RKO (cell line): ENCODE measurements around the gene TMOD2.

ENCODE experiments used
- DNase-seq: peaks from one replicate; pipeline ENCODE4 v3.0.0-alpha.2; 2016; ENCODE audit warnings: low spot score

Gene TMOD2

GRCh38 chr15:51736069-51736468 is 15.3 kb upstream of the TMOD2 start:
- DNase-seq: peak; percentile 43

- peak; percentile 53 for DNase-seq
These were observed 14.5 kb upstream of the TMOD2 start for GRCh38 chr15:51736751-51737521.

DNA sequence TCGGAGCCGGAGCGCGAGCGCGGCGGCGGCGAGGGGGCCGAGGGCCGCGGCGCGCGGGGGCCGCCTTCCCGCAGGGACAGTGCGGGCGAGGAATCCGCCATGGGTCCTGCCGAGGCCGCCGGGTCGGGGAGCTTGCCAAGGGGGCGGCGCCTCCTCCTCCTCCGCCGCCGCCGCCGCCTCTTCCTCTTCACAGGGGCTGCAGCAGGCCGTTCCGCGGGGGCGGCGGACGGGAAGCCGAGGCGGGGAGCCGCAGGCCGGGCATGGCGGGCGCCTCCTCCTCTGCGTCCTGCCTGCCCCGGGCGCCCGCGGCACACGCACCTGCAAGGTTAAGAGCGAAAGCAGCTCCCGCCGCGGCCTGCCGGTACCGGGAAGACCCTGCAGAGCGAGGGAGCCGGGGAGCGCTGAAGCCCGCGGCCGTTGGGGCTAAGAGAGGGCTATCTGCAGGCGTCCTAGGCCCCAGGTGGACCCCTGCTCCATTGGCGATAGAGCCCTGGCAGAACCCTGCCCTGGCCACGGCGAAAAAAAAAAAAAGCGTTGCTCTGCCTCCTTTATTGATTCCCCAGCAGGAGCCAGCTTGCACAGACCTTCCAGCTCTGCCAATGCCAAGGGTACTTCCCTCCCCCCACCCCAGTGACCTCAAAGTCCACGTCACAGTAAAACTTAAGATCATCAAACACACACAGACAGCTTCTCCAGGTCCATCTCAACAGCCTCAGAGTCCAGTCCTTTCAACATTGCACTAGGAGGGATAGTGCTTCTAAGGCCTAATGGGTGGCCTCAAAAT is 13.7 kb upstream of the TMOD2 start, which contains the start of gene LYSMD2:
TSS of gene LYSMD2 (minus strand) at position 134 of the 784 bp plus-strand sequence. CDS start at position 101, 33 bp downstream.
- peak; percentile 64 for DNase-seq

GRCh38 chr15:51738553-51738952 is 12.8 kb upstream of the TMOD2 start:
- no peak for DNase-seq

DNA sequence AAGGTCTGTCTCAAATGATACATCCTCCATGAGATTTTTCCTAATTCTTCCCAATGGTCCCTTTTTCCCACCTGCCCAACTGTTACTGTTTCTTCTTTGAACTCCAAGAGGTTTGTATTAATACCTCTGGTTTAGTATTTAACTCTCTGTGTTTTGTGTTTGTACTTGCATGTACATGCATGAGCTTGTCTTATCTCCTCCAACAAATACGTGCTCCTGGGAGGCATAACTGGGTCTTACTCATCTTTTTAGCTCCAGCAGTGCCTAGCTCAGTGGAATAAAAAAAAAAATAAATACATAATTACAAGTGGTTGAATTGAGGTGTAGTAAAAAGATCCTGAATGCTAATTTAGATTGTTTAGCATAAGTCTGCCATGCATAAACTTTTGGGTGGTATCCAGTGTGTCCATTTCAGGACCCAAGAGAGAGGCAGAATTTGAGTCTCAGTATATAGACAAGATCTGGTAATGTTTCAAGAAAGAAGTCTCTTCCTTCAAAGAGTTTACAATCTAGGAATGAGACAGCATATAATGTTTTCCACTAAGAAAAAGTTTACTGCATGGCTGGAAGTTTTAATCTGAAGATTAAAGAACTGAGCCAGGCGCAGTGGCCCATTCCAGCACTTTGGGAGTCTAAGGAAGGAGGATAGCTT is 12.2 kb upstream of the TMOD2 start:
- DNase-seq: no peak

GRCh38 chr15:51749307-51749706 is 2.1 kb upstream of the TMOD2 start:
- DNase-seq: no peak

DNA sequence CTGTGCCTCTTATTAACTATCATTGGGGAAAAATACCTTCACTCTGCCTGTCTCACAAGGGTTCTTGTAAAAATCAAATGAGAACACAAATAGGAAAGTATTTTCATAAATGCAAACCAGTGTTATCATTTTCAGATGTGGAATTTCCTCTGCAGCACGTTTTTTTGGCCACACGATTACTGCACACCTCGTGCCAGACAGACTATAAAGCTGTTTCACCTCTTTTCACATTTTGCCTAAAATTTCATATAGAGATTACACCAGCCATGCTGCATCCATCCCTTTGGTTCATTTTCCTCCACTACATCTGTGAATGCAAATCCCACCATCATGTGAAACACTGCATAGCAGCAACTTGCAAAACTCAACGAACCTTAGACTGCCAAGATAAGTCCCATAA is 1.2 kb upstream of the TMOD2 start:
- DNase-seq: no peak

DNA sequence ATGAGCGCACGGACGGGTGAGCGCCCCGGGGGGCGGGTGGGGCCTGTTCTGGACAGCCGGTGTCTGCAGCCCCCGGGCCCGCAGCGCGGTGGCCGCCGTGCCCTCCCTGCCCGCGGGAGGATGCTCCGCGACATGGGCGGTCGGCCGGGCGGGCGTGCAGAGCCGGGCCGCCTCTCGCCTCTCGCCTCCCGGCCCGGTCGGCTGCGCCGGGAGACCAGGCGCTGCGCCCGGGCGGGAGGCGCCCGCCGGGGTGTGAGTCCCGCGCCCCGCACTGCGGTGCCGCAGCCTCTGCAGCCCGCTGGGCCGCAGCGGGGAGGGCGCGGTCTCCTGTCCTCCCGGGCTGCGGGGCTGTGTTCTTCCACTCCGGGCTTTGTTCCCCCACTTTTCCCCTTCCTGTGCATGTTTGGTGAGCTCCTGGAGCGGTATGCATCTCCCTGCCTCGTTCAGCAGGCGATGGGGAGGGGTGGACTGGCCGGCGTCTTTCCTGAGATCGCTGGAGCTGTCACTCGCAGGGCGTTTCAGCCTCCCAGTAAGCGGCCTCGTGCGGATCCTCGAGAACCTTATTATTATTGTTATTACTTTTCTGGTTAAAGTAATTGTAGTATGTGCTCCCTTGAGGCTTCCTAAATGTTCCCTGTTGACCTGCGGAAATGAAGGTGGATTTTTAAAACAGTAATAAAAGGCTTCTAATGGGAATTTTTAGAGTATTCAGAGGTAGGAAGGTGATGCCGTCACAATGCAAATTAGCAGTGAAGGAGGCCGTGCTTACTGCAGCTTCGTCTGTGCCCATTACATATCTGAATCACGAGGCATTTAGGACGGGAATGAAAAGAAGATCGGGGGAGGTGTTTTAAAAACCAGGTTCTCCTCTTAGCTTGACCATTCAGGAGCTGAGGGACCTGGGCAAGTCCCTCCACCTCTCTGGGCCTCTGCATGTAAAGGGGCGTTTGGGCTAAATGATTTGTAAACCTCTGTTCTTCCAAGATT is 593 bp downstream of the TMOD2 start:
- DNase-seq: peak; percentile 64

GRCh38 chr15:51752888-51753287 is 1.5 kb downstream of the TMOD2 start:
- DNase-seq: no peak

DNA sequence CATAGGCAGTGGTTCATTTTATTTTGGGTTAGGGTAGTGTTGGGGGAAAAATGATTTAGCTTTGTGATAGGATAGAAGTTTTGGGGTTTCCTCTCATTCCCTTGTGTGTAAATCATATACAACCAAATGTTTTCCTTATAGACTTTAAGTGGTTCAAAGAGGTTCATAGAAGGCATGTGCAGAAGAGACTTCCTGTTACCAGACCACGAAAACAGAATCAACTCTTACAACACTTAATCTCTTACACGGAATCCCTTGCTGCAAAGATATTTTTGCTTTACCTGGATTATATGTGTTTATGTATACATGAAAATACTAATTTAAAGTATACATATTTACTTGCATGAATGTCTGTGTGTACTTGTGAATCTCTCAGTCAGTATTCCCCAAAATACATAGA is 2.9 kb downstream of the TMOD2 start:
- no peak for DNase-seq

DNA sequence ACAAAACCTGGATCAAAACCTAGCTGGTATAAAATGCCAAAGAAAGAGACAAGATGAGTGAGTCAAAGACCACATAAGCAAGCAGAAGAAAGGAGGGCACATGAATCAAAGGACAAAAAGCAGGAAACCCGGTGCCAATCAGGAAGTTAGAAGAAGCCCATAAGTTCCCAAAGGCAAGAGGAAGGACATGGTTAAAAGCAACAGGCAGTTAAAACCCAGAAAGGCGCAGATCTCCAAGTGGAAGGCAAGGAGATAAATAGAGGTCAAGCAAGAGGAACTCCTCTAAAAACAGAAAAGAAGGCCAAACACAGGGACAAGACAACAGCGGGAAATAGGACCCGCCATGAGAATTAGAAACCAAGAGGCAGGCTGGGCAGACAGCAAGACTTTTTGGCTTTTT is 4.4 kb downstream of the TMOD2 start:
- no peak for DNase-seq

DNA sequence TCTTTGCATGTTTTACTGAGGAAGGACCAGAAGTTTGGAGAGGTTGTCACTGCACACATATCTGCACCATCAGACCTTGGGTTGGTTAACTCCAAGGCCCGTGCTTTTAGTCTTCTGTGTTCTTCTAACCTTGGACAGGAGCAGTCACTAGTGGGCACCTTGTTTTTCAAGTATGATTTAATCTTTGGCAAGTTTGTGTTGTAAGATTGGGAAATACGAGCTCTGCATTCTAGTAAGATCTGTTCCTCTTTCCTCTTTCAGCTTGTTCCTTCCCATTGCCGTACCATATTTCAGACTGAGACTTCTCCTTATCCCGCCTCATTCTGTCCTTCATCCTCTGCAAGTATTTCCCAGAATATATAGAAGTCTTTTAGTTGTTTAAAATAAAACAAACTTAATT is 5.1 kb downstream of the TMOD2 start:
- no peak for DNase-seq

DNA sequence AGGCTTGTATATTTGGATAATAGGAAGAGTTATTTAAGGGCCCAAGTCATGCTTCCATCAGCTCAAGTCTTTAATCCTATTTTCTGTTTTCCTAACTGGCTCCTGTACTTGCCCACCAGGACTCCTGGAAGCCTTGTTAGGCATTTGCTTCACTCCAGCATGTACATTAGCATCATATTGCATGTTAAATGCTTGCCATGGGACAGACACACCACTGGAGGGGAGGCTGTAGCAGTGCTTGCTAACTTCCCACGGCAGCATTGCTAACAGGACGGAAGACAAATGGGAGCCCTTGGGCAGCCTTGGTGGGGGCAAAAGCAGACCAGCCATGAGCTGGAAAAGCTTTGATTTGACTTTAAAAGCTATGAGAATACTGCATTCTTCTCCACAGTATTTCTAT is 6.1 kb downstream of the TMOD2 start:
- DNase-seq: no peak

DNA sequence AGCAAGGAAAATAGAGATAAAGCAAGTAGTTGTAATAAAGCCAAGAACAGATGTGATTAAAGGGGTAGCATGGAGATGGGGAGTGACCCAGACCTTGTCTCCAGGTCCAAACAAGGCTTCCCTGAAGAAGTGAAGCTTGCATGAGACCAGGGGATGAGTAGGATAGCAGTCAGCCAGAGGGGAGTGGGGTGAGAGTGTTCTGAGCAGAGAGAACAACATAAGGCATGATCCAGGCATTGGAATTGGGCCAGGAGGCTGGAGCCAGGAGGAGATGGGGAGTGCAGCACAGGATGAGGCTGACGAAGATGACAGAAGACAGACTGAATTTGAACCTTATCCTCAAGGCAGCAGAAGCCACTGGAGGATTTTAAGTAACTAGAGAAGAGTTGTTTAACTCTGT is 7.2 kb downstream of the TMOD2 start:
- DNase-seq: no peak

DNA sequence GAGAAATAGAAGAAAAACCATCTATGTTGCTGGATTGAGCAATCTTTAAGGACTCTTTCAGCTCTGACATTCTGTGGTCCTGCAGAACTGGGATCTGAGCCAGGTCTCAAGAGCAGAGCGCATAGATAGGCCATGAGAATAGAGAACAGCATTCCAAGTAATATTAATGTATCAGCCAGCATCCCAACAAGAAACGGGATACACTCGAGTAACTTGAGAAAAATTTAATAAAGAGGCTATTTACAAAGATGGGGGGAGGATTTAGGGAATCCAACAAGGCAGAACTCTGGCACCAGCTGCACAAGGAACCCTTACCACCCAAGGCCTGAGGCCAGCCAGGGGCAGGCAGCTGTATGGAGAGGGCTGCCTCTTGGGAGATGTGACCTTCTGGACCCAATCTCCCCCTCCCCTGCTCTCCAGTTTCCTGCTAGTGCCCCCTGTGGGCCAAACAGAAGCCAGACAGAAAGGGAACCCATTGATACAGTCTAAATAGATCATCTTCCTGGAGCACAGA is 8.2 kb downstream of the TMOD2 start:
- DNase-seq: no peak

GRCh38 chr15:51760805-51761204 is 9.4 kb downstream of the TMOD2 start:
- DNase-seq: no peak

- DNase-seq: no peak
These were observed 14.4 kb downstream of the TMOD2 start for GRCh38 chr15:51765751-51766150.

- DNase-seq: no peak
These were observed 14.9 kb downstream of the TMOD2 start for GRCh38 chr15:51766341-51766740.

DNA sequence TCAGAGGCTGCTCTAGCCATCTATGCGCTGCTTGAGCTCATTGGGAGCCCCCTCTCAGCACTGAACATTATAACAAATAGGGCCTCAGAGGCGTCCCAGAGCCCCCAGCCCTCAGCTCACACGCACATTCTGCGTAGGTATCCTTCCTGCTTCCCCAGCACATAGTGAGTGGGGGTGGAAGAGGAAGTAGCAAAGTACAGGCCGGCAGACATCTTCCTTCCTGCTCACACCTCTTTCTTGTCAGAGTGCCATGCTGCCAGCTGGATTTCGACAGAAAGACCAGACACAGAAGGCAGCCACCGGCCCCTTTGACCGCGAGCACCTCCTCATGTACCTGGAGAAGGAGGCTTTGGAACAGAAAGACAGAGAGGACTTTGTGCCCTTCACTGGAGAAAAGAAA is 16.6 kb downstream of the TMOD2 start:
- no peak for DNase-seq

- DNase-seq: no peak
These were observed 19.5 kb downstream of the TMOD2 start for GRCh38 chr15:51770902-51771301.

DNA sequence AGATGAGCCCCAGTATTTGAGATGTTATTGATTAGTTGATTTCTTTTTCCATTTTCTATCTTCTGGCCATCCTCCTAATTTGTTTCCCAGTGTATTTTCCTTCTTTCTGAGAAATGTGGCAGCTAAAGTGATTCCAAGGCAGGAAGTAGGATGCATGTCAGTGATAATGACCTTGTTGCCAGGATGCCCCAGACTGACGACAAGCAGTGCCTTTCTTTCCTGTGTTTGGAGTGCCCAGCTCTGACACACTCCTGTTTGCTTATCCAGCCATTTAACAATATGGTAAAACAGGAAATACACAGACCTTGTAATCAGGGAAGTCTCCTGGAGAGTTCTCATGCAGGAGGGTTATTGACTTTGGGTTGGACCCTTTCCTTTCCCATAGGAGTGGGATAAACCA is 20.4 kb downstream of the TMOD2 start:
- no peak for DNase-seq
